ENCODE measurements around the gene TUSC2. TPM values are rescaled to one million over a fixed set of nuclear protein-coding genes. Genes with fewer than 3 reads are reported as not detected.
A peak's percentile ranks its signal among the peaks of the same experiment; 100 is the strongest.

The TUSC2 gene
- total and polyA plus RNA-seq, 2 of the 8 experiments (the other 6 are each of a cell fraction or from before 2014, with no cell fraction given), result 33.3 to 65.4 TPM

GRCh38 chr3:50299638-50299928, 28.4 kb downstream of the TUSC2 start:
- H3K4me1 ChIP-seq (replicated peaks in 1 of 4; ENCODE audit: control insufficient read depth in 3 of 4, insufficient read depth in 4 of 4, low read length in 3 of 4), result peaks cover 0 to 26% (median 12%) of the 10 kb centered on the region in 4 experiments; a peak in 6 of 7 replicates
- H3K27me3 ChIP-seq (replicated peaks in 1 of 4; ENCODE audit: control insufficient read depth in 3 of 4, extremely low read depth in 1 of 4, insufficient read depth in 3 of 4, low read length in 3 of 4), result no peaks in the 10 kb centered on the region; a peak in 1 of 7 replicates
- H2BK12ac ChIP-seq (ENCODE audit: low read depth, low read length), result peak overlapping the region; percentile 35; the same call in 1 of the 2 replicates
- 7% methylated on average over 12 of the region's 12 CpGs; no CpG with 5 or more reads in 1 of the 2 experiments for WGBS, 2 experiments (ENCODE audit: extremely low coverage in 1 of 2, insufficient coverage in 1 of 2, insufficient read length in 1 of 2, insufficient replicate concordance in 2 of 2, low coverage in 1 of 2, low lambda C conversion rate in 2 of 2, missing lambda C conversion rate in 1 of 2)
- H3K56ac ChIP-seq (replicated peaks; ENCODE audit: insufficient read length, low read depth, low read length), result no peak overlapping the region
- no peaks in the 10 kb centered on the region for H3K79me2 ChIP-seq (ENCODE audit: control insufficient read depth in 1 of 2, insufficient read depth in 2 of 2, low read length in 2 of 2)
- H3K23ac ChIP-seq (ENCODE audit: insufficient read length), result no peak overlapping the region
- peak overlapping the region; percentile 67 to 76 for H3K4me2 ChIP-seq (ENCODE audit: insufficient read depth in 1 of 2, low read depth in 2 of 2, low read length in 2 of 2)
- peaks cover 0 to 2% of the 10 kb centered on the region in 2 experiments for H4K20me1 ChIP-seq (replicated peaks in 1 of 2; ENCODE audit: control insufficient read depth in 1 of 2, insufficient read depth in 2 of 2, low read length in 2 of 2)
- no peak overlapping the region for H2BK20ac ChIP-seq (ENCODE audit: low read length)
- H2AK5ac ChIP-seq (ENCODE audit: low read depth, low read length), result no peak overlapping the region
- ChIA-PET POLR2A (ENCODE audit: partially characterized antibody) (interaction anchor here (1.1 to 11.3 kb wide), 7 partner anchors 10 to 61 kb away, joined by 3 to 149 read pairs (median 3); partner anchors contain the start of genes HYAL2 and SEMA3B), CTCF (ENCODE audit: partially characterized antibody) (interaction anchor here (1.1 to 1.7 kb wide), 12 partner anchors 16 to 1090 kb away, joined by 3 to 7 read pairs (median 3); partner anchors contain the start of gene TUSC2)
- no peaks in the 10 kb centered on the region for H3K79me1 ChIP-seq (ENCODE audit: low read depth, low read length)
- no peak overlapping the region for H4K8ac ChIP-seq (ENCODE audit: extremely low read depth, insufficient read depth, low read length)
- 0 out of 2 replicates have a peak overlapping the region, but pooled peaks have one; percentile 22 for H3K27ac ChIP-seq (ENCODE audit: low read depth, low read length)
- TF ChIP-seq TAF1 (IDR thresholded peaks at IDR 0.05; ENCODE audit: low read depth, low read length), result peak; percentile 14; the same call in 1 of the 2 replicates
- no peak for TF ChIP-seq SIN3A (conservative IDR thresholded peaks at IDR 0.05 in 1 of 2, IDR thresholded peaks at IDR 0.05 in 1 of 2; ENCODE audit: low read depth in 1 of 2, low read length in 2 of 2)
- FAIRE-seq (no peak), DNase-seq (ENCODE audit: low read depth in 1 of 2, low spot score in 2 of 2) (no peak)
- no peak overlapping the region for H4K5ac ChIP-seq (ENCODE audit: insufficient read length, low read depth, low read length)
- peak overlapping the region in 3 of 4 experiments; percentile 14 to 52 (median 17); a peak in 5 of 8 replicates for H3K4me3 ChIP-seq (ENCODE audit: extremely low read depth in 1 of 4, insufficient read depth in 2 of 4, low read depth in 3 of 4, low read length in 4 of 4)
- no peak overlapping the region for H2AFZ ChIP-seq (ENCODE audit: low read length)
- peaks cover 5% of the 10 kb centered on the region; the same call in 1 of the 2 replicates for H3K23me2 ChIP-seq (ENCODE audit: low read depth, low read length)
- no peak overlapping the region for H2BK120ac ChIP-seq (replicated peaks; ENCODE audit: low read depth, low read length)
- no peak overlapping the region for H3K4ac ChIP-seq (replicated peaks; ENCODE audit: insufficient read length, low read depth, low read length)
- peak overlapping the region; percentile 27; the same call in 1 of the 2 replicates for H3K18ac ChIP-seq (ENCODE audit: extremely low read depth, low read length)
- H2BK5ac ChIP-seq (ENCODE audit: low read depth, low read length), result no peak overlapping the region
- H3K9ac ChIP-seq (replicated peaks in 1 of 4; ENCODE audit: extremely low read depth in 1 of 4, low read depth in 3 of 4, low read length in 3 of 4), result peak overlapping the region in 2 of 4 experiments; percentile 31 to 45; a peak in 2 of 7 replicates
- no peaks in the 10 kb centered on the region for H3K36me3 ChIP-seq (ENCODE audit: control insufficient read depth in 2 of 4, insufficient read depth in 4 of 4, low read length in 3 of 4)
- no peak overlapping the region for H2BK15ac ChIP-seq (ENCODE audit: low read length)
- peak overlapping the region; percentile 7 for H4K91ac ChIP-seq (replicated peaks; ENCODE audit: insufficient read length, low read length)
- no peak overlapping the region for H3K14ac ChIP-seq (ENCODE audit: insufficient read length)
- no peaks in the 10 kb centered on the region for H3K9me3 ChIP-seq (ENCODE audit: insufficient read depth in 2 of 2, low read depth in 1 of 2, low read length in 1 of 2)
